ENCODE results near the gene BLVRB.
A peak's percentile ranks its signal among the peaks of the same experiment; 100 is the strongest.

DNA sequence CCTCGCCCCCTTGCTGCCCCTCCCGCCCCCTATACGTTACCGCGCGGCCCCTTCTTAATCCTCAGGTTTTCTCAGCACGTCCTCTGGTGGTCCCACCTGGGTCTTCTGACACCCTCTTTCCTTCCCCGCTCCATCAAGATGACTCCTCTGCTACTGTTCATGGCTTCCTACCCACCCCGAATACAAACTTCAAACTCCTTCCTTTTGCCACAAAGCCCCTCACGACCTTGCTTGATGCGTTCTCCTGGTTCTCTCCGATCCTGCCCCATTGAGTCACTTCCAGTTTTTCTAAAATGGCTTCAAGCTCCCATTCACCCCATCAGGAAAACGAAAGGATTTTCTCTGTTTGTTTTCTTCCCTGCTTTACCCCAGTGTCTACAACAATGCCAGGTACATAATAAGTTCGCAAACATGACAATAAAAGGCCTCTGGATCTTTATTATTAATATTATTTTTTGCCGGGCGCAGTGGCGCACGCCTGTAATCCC is 20.7 kb downstream of the BLVRB start:
- TF ChIP-seq BHLHE40 (IDR thresholded peaks at IDR 0.05; ENCODE audit: borderline replicate concordance in 1 of 2, low read depth in 2 of 2, low read length in 1 of 2) (no peak), MEF2A (IDR thresholded peaks at IDR 0.05; ENCODE audit: insufficient read depth, low read depth, low read length) (no peak), POLR2A (IDR thresholded peaks at IDR 0.05; ENCODE audit: low read depth, low read length) (no peak), NFYB (IDR thresholded peaks at IDR 0.05; ENCODE audit: insufficient read depth, low read depth, low read length) (no peak), PAX8 (IDR thresholded peaks at IDR 0.05) (no peak), TAF1 (IDR thresholded peaks at IDR 0.05; ENCODE audit: borderline replicate concordance, low read depth, low read length) (no peak), SMC3 (IDR thresholded peaks at IDR 0.05; ENCODE audit: borderline replicate concordance, low read length) (peak; percentile 65; the same call in 1 of the 2 replicates)
- TF ChIP-seq, protein P1, sequence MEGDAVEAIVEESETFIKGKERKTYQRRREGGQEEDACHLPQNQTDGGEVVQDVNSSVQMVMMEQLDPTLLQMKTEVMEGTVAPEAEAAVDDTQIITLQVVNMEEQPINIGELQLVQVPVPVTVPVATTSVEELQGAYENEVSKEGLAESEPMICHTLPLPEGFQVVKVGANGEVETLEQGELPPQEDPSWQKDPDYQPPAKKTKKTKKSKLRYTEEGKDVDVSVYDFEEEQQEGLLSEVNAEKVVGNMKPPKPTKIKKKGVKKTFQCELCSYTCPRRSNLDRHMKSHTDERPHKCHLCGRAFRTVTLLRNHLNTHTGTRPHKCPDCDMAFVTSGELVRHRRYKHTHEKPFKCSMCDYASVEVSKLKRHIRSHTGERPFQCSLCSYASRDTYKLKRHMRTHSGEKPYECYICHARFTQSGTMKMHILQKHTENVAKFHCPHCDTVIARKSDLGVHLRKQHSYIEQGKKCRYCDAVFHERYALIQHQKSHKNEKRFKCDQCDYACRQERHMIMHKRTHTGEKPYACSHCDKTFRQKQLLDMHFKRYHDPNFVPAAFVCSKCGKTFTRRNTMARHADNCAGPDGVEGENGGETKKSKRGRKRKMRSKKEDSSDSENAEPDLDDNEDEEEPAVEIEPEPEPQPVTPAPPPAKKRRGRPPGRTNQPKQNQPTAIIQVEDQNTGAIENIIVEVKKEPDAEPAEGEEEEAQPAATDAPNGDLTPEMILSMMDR (IDR thresholded peaks at IDR 0.05 in 2 of 3, conservative IDR thresholded peaks at IDR 0.05 in 1 of 3; ENCODE audit: control insufficient read depth in 2 of 3, extremely low read depth in 1 of 3, insufficient read depth in 1 of 3, low read depth in 3 of 3, low read length in 3 of 3) = peak; percentile 25 to 60 (median 52); a peak in 4 of 6 replicates

Data from GM12878 (cell line).